GM23248 (cell line): ENCODE measurements around the gene HOXC13.

Experiments used
- EZH2 ChIP-seq: fragments of 200-600 bp; sonication (generic); IDR thresholded peaks from 2 replicates; pipeline ENCODE4 v1.6.1; 2018; ENCODE audit warnings: antibody characterized with exemption, mild to moderate bottlenecking; ENCODE audit not compliant: insufficient read depth, poor library complexity, severe bottlenecking
- EZH2phosphoT487 ChIP-seq: fragments of 200-600 bp; sonication (generic); IDR thresholded peaks from 2 replicates; pipeline ENCODE4 v1.6.1; 2018; ENCODE audit warnings: antibody characterized with exemption, moderate library complexity, mild to moderate bottlenecking, low read depth; ENCODE audit not compliant: insufficient read depth

DNA sequence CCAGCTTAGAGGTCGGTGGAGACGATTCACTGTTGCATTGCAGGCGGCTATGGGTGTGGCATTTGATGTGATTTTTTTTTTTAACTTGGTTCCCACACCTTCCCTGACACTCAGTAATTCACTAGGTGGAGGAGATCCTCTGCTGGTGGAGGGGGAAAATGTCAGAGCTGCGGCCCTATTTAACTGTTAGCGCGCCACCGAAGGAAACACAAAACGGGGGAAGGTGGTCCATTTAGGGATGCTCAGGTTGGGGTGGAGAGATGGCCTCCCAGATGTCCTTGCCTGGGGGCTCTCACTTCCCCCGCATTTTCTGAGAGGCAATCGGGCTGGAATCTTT is 11.8 kb downstream of the HOXC13 start:
- TF ChIP-seq EZH2phosphoT487: no peak
- TF ChIP-seq EZH2: peak; percentile 47
